Cardiac fibroblast (primary cell): ENCODE results near the gene ECM1.

Source experiments
- DNase-seq, 2 donors: peaks; one replicate each; pipeline versions ENCODE4 v3.0.0 to v3.0.0-alpha.2; 2010; ENCODE audit warnings: low read depth in 2 of 2
- H3K4me3 ChIP-seq, 2 donors: replicated peaks in 1 of 2; 1 replicate in 1 of 2; 2 replicates in 1 of 2; pipeline ENCODE4 v1.5.1; 2011; ENCODE audit warnings: low read depth in 2 of 2, low read length in 2 of 2, mild to moderate bottlenecking in 2 of 2, moderate library complexity in 1 of 2
- TF ChIP-seq, protein P1 (sequence below): IDR thresholded peaks from one replicate; pipeline ENCODE4 v1.5.1; 2011; ENCODE audit warnings: low read depth, mild to moderate bottlenecking, low read length, inconsistent platforms

Gene ECM1

DNA sequence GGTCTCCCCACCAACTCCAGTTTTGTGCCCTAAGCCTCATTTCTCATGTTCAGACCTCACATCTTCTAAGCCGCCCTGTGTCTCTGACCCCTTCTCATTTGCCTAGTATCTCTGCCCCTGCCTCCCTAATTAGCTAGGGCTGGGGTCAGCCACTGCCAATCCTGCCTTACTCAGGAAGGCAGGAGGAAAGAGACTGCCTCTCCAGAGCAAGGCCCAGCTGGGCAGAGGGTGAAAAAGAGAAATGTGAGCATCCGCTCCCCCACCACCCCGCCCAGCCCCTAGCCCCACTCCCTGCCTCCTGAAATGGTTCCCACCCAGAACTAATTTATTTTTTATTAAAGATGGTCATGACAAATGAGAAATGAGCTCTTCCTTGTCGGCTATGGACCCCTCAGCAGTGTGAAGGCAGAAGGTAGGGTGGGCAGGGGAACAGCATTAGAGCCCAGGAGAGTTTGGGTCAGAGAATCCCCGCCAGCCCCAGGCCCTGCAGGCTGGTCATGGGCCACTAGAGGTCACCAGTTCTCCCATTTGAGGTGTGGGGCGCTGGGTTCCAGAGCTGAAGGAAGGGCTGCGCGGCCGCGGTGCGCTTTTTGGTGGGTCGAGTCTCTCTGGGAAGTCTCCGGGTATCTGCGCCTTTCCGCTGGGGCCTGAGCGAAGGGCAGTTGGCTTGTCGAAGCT, 52.8 kb downstream of the ECM1 start:
- TF ChIP-seq, protein P1, sequence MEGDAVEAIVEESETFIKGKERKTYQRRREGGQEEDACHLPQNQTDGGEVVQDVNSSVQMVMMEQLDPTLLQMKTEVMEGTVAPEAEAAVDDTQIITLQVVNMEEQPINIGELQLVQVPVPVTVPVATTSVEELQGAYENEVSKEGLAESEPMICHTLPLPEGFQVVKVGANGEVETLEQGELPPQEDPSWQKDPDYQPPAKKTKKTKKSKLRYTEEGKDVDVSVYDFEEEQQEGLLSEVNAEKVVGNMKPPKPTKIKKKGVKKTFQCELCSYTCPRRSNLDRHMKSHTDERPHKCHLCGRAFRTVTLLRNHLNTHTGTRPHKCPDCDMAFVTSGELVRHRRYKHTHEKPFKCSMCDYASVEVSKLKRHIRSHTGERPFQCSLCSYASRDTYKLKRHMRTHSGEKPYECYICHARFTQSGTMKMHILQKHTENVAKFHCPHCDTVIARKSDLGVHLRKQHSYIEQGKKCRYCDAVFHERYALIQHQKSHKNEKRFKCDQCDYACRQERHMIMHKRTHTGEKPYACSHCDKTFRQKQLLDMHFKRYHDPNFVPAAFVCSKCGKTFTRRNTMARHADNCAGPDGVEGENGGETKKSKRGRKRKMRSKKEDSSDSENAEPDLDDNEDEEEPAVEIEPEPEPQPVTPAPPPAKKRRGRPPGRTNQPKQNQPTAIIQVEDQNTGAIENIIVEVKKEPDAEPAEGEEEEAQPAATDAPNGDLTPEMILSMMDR: peak; percentile 86
- peak in 1 of 2 donors; percentile 91 for DNase-seq
- H3K4me3 ChIP-seq: peak overlapping the region; percentile 52 to 67

DNA sequence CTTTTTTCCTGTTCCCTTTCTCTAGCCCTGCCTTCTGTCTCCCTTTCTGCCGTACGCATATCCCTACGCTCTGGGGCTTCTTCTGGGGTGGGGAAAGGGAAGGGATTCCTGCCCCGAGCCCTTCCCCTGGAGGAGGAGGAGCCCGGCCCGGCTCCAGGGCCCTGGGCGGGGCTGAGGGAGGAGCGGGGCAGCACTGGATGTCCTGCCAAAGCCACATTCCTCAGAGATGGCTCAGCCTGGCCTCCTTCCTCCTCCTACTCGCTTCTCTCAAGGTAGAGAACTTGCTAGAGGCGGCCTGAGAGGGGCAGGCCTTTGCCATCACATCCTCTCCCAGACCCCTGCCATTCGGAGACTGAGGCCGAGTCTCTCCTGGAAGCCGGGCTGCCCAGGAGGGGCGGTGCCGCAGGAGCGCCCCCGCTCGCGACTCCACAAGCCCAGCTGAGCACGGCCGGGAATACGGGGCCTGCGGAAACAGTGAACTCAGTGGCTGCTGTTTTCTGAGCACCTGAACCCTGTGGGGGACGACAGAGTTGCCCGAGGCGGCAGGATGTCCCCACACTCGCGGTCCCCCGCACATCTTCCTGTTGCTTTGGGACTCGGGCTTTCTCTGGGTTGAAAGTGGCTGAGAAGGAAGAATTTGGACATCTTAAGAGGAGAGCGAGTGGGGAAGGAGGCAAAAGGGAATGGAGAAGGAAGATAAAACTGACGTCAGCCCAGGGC, 53.5 kb downstream of the ECM1 start:
- H3K4me3 ChIP-seq: peak overlapping the region; percentile 52 to 67
- peak; percentile 99 to 100 for DNase-seq
- TF ChIP-seq, protein P1: no peak

DNA sequence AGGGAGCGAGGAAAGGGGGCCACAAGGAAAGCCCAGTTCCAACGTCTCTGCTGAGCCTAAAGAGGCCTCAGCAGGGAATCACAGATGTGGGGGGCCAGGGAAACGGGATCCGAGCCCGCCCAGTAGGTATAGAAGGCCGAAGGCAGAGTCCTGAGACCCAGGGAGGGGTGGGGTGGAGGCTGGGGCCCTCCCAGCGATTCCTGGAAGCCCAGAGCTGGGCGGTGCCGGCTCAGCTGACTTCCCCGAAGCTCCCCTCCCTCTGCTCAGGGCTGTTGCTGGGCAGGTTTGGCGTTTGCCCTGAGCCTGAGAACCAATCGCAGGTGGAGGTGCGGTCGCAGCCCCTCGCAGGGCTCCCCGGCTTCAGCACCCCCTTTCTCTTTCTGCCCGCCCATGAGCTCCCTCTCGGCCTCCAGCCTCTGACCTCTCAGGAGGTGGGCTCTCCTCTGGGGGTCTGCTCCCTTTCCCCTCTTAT, 54.1 kb downstream of the ECM1 start:
- H3K4me3 ChIP-seq: peak overlapping the region; percentile 52 to 67
- peak; percentile 95 to 98 for DNase-seq
- TF ChIP-seq, protein P1: no peak

DNA sequence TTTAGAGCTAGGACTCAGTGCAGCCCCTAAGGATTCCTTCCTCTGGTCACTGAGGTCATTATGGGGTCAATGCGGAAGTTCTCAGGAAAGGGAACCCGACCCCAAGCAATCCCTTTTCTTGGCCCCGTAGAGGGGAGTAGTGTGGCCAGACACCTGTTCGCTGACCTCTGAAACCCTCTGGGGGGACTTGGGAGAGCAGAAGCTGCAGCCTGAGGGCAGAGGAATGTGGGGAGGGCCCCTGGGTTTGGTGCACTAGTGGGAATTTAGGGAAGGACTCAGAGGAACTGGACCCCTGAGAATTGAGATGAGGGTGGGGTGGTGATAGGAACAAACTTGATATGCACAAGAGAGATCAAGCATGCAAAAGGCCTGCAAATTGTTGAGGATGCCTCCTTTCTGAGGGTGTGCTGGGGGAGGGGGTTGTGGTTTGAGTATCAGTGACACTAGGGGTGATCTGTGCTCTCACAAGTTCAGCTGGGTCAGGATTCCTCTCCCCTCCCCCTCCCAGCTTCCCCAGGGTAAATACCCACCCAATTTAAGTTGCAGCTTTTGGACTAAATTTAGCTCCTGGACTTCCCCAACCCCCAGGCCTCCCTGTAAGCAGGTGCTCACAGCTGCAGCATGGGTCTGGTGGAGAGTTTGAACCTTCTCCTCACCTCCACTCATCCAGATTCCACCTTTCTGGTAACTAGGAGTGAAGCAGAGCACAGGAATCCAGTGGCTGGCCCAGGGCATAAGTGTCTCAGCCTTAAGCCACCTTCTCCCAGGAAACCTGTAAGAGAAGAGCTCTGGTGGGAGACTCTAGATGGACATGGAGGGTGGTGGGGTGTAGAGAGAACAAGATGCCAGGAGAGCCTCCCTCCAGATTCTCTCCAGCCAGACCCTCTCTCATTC, 54.8 kb downstream of the ECM1 start:
- TF ChIP-seq, protein P1: no peak
- no peak for DNase-seq
- H3K4me3 ChIP-seq: peak overlapping the region in 1 of 2 donors; percentile 5
